ENCODE data around the gene PALD1. TPM values are rescaled to one million over a fixed set of nuclear protein-coding genes. Genes with fewer than 3 reads are reported as not detected.

Gene PALD1
- polyA plus RNA-seq, 6 donors from 2014 or later: 0.49 to 1.9 (median 0.65) TPM; not detected in 1

GRCh38 chr10:70462349-70462984 lies 16.1 kb upstream of the PALD1 start:
- Mint-ChIP-seq H3K4me1 (peaks cover 11 to 16% (median 12%) of the 10 kb centered on the region in 3 donors), H3K27ac (no peak overlapping the region), H3K27me3 (peaks cover 10 to 43% (median 29%) of the 10 kb centered on the region in 3 donors), H3K36me3 (no peaks in the 10 kb centered on the region), H3K4me3 (no peak overlapping the region), H3K9me3 (no peaks in the 10 kb centered on the region)
- ATAC-seq (ENCODE audit: low read depth in 2 of 2): no peak
- DNase-seq: no peak

- Mint-ChIP-seq H3K9me3 (no peaks in the 10 kb centered on the region), H3K4me1 (peaks cover 0 to 5% (median 4%) of the 10 kb centered on the region in 3 donors), H3K4me3 (no peak overlapping the region), H3K27ac (no peak overlapping the region), H3K27me3 (peaks cover 8 to 25% (median 12%) of the 10 kb centered on the region in 3 donors), H3K36me3 (no peaks in the 10 kb centered on the region)
- ATAC-seq (ENCODE audit: low read depth in 2 of 2): no peak
- DNase-seq: no peak
Measured at GRCh38 chr10:70465278-70465677, 13.3 kb upstream of the PALD1 start.

DNA sequence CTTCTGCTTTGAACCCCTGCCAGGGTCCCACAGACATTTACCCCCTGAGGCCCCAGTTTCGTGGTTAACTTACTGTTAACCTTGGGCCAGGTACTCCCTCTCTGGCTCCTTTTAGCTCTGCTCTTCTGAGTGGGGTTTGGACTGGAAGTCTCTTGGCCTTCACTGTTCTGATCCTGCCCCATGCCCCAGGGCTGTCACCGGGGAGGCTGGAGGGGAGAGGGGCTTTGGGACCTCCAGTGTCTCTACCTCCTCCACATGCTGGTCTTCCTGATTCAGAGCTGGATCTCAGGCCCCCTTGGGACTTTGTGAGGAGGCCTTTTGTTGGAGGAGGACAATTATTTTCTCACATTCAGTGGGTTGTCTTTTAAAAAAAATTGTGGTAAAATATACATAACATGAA lies 12.7 kb upstream of the PALD1 start:
- Mint-ChIP-seq H3K27me3 (peaks cover 5 to 20% (median 6%) of the 10 kb centered on the region in 3 donors), H3K36me3 (no peaks in the 10 kb centered on the region), H3K4me1 (peaks cover 0 to 5% (median 4%) of the 10 kb centered on the region in 3 donors), H3K9me3 (no peaks in the 10 kb centered on the region), H3K4me3 (no peak overlapping the region), H3K27ac (no peak overlapping the region)
- DNase-seq: no peak
- no peak for ATAC-seq (ENCODE audit: low read depth in 2 of 2)

GRCh38 chr10:70466951-70467350 lies 11.6 kb upstream of the PALD1 start:
- no peak overlapping the region for H3K4me3 Mint-ChIP-seq
- ATAC-seq (ENCODE audit: low read depth in 2 of 2) (no peak), DNase-seq (no peak)
- peaks cover 0 to 11% (median 0%) of the 10 kb centered on the region in 3 donors for H3K27me3 Mint-ChIP-seq
- no peaks in the 10 kb centered on the region for H3K36me3 Mint-ChIP-seq
- H3K27ac Mint-ChIP-seq: no peak overlapping the region
- no peaks in the 10 kb centered on the region for H3K4me1 Mint-ChIP-seq
- no peaks in the 10 kb centered on the region for H3K9me3 Mint-ChIP-seq

- ATAC-seq (ENCODE audit: low read depth in 2 of 2) (no peak), DNase-seq (no peak)
- Mint-ChIP-seq H3K27me3 (peaks cover 0 to 1% (median 0%) of the 10 kb centered on the region in 3 donors), H3K4me1 (peaks cover 6 to 17% (median 8%) of the 10 kb centered on the region in 3 donors), H3K4me3 (no peak overlapping the region), H3K36me3 (no peaks in the 10 kb centered on the region), H3K9me3 (no peaks in the 10 kb centered on the region), H3K27ac (no peak overlapping the region)
Measured at GRCh38 chr10:70472799-70473454, 5.6 kb upstream of the PALD1 start.

- Mint-ChIP-seq H3K4me1 (peaks cover 15 to 25% (median 17%) of the 10 kb centered on the region in 3 donors), H3K27me3 (no peaks in the 10 kb centered on the region), H3K9me3 (no peaks in the 10 kb centered on the region), H3K27ac (peak overlapping the region in 1 of 6 donors; percentile 40), H3K4me3 (peak overlapping the region in 1 of 8 donors; percentile 41), H3K36me3 (no peaks in the 10 kb centered on the region)
- DNase-seq: no peak
- ATAC-seq (ENCODE audit: low read depth in 2 of 2): no peak
Measured at GRCh38 chr10:70474780-70475179, 3.8 kb upstream of the PALD1 start.

- peak overlapping the region in 1 of 8 donors; percentile 41 for H3K4me3 Mint-ChIP-seq
- H3K36me3 Mint-ChIP-seq: no peaks in the 10 kb centered on the region
- H3K27ac Mint-ChIP-seq: peak overlapping the region in 1 of 6 donors; percentile 27
- no peaks in the 10 kb centered on the region for H3K9me3 Mint-ChIP-seq
- H3K4me1 Mint-ChIP-seq: peaks cover 24 to 34% (median 26%) of the 10 kb centered on the region in 3 donors
- peaks cover 0 to 7% (median 0%) of the 10 kb centered on the region in 3 donors for H3K27me3 Mint-ChIP-seq
- ATAC-seq (ENCODE audit: low read depth in 2 of 2): no peak
- no peak for DNase-seq
Measured at GRCh38 chr10:70475661-70476060, 2.9 kb upstream of the PALD1 start.

DNA sequence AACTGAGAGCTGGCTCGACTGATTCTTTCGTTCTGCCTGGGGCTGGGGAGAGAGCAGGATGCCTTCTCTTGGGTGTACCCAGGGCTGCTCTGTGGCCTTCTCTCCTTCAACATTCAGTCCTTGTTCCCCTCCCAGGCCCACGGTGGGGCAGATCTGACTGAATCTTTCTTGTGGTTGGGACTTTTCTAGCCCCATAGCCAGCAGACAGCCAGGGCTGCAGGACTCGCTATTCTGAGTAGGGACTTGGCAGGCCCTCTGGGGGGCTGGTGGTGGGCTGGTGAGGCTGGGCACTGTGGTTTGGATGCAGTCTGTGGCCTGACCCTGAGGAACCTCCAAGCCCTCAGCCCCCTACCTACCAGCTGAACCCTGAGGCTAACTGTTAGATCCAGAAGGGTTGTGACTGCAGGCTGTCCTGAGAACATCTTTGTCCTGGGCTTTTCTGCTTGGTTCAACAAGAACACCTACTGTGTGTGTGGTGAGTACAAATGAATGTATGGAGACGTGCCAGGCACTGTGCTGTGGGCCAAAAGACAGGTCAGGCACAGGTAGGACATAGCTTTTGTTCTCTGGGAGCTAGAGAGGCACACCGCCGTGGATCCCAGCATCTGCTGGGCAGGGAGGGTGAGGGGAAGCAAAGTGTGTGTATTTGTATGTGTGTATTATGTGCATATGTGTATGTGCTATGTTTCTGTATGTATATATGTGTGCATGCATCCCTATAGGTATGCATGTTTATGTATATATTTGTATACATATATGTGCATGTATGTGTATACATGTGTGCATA lies 2.1 kb upstream of the PALD1 start:
- no peak for ATAC-seq (ENCODE audit: low read depth in 2 of 2)

GRCh38 chr10:70477661-70478162 lies 855 bp upstream of the PALD1 start:
- peaks cover 36 to 53% (median 36%) of the 10 kb centered on the region in 3 donors for H3K4me1 Mint-ChIP-seq
- peaks cover 0 to 8% (median 0%) of the 10 kb centered on the region in 3 donors for H3K27me3 Mint-ChIP-seq
- H3K4me3 Mint-ChIP-seq: peak overlapping the region; percentile 80 to 91 (median 86)
- no peaks in the 10 kb centered on the region for H3K36me3 Mint-ChIP-seq
- DNase-seq (peak; percentile 52), ATAC-seq (ENCODE audit: low read depth in 2 of 2) (peak; percentile 55 to 70)
- peak overlapping the region in 4 of 6 donors; percentile 76 to 94 (median 82) for H3K27ac Mint-ChIP-seq
- no peaks in the 10 kb centered on the region for H3K9me3 Mint-ChIP-seq

More for the DNA sequence above, 2.1 kb upstream of the PALD1 start:
- Mint-ChIP-seq H3K4me3 (peak overlapping the region in 7 of 8 donors; percentile 9 to 87 (median 80)), H3K27me3 (peaks cover 0 to 8% (median 0%) of the 10 kb centered on the region in 3 donors), H3K9me3 (no peaks in the 10 kb centered on the region), H3K4me1 (peaks cover 30 to 42% (median 34%) of the 10 kb centered on the region in 3 donors), H3K27ac (peak overlapping the region in 5 of 6 donors; percentile 7 to 81 (median 40)), H3K36me3 (no peaks in the 10 kb centered on the region)
- no peak for DNase-seq

GRCh38 chr10:70479165-70479581 lies 606 bp downstream of the PALD1 start:
- DNase-seq: no peak
- Mint-ChIP-seq H3K4me1 (peaks cover 36 to 58% (median 41%) of the 10 kb centered on the region in 3 donors), H3K27me3 (peaks cover 0 to 8% (median 0%) of the 10 kb centered on the region in 3 donors), H3K4me3 (peak overlapping the region; percentile 73 to 91 (median 86)), H3K27ac (peak overlapping the region in 5 of 6 donors; percentile 44 to 90 (median 81)), H3K36me3 (no peaks in the 10 kb centered on the region), H3K9me3 (no peaks in the 10 kb centered on the region)
- no peak for ATAC-seq (ENCODE audit: low read depth in 2 of 2)

- ATAC-seq (ENCODE audit: low read depth in 2 of 2) (no peak), DNase-seq (no peak)
- Mint-ChIP-seq H3K4me1 (peaks cover 36 to 54% (median 41%) of the 10 kb centered on the region in 3 donors), H3K4me3 (peak overlapping the region; percentile 73 to 91 (median 86)), H3K36me3 (no peaks in the 10 kb centered on the region), H3K27ac (peak overlapping the region; percentile 33 to 94 (median 85)), H3K27me3 (peaks cover 0 to 8% (median 0%) of the 10 kb centered on the region in 3 donors), H3K9me3 (no peaks in the 10 kb centered on the region)
Measured at GRCh38 chr10:70479626-70480238, 1.2 kb downstream of the PALD1 start.

DNA sequence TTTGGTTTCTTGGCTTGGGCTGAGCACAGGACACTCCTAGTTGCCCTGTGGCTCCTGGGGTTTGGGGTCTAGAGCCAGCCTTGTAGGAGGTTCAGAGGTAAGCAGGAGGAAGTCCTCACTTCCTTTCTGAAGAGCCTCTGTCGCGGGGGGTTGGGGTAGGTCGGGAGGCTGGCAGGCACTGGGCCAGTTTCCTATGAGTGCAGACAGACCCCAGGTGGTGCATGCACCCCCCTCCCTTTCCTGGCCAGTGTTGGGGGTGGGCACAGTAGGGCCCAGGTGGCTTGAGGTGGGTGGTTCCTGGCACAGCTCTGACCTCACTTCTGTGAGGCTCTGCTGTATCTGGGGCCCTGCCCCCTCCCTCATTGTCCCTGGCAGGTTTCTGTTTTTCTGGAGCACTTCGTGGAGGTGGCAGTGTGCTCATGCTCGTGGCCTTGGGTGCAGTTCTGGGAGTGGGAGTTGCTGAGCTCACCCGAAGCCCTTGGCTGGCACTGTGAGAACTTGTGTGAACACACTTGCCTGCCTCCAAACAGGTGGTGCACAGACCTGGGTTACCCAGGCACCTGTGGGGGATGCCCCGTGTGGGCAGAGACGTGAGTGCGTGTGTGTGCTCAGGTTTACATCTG lies 1.8 kb downstream of the PALD1 start:
- Mint-ChIP-seq H3K27me3 (peaks cover 0 to 8% (median 0%) of the 10 kb centered on the region in 3 donors), H3K9me3 (no peaks in the 10 kb centered on the region), H3K36me3 (no peaks in the 10 kb centered on the region), H3K4me3 (peak overlapping the region; percentile 64 to 91 (median 86)), H3K27ac (peak overlapping the region; percentile 33 to 94 (median 90)), H3K4me1 (peaks cover 36 to 54% (median 37%) of the 10 kb centered on the region in 3 donors)
- peak; percentile 54 to 68 for ATAC-seq (ENCODE audit: low read depth in 2 of 2)
- DNase-seq: peak; percentile 59
